Ascending aorta (tissue), 2 donors: ENCODE results near the gene ZNF277. TPM values are rescaled to one million over a fixed set of nuclear protein-coding genes. Genes with fewer than 3 reads are reported as not detected.

Source experiments
- DNase-seq, 2 donors: peaks; one replicate each; pipeline ENCODE4 v3.0.0-alpha.2; 2019; ENCODE audit warnings: low spot score in 2 of 2
- H3K27ac ChIP-seq, 2 donors: fragments of 200-600 bp; sonication (generic); one replicate each; pipeline ENCODE4 v1.5.1; 2016 to 2017; ENCODE audit warnings: mild to moderate bottlenecking in 1 of 2
- H3K27me3 ChIP-seq: fragments of 200-600 bp; sonication (generic); one replicate; pipeline ENCODE4 v1.5.1; 2017
- H3K36me3 ChIP-seq, 2 donors: fragments of 200-600 bp; sonication (generic); one replicate each; pipeline ENCODE4 v1.5.1; 2016
- H3K4me1 ChIP-seq, 2 donors: fragments of 200-600 bp; sonication (generic); one replicate each; pipeline ENCODE4 v1.5.1; 2016 to 2017; ENCODE audit warnings: mild to moderate bottlenecking in 1 of 2
- H3K4me3 ChIP-seq, 2 donors: fragments of 200-600 bp; sonication (generic); one replicate each; pipeline ENCODE4 v1.5.1; 2016 to 2017; ENCODE audit warnings: mild to moderate bottlenecking in 1 of 2
- H3K9me3 ChIP-seq, 2 donors: fragments of 200-600 bp; sonication (generic); one replicate each; pipeline ENCODE4 v1.5.1; 2016
- intact Hi-C: fragments of 100-400 bp; cut with DNase I; formaldehyde crosslinking; loops from one replicate; pipeline ENCODE4 v1.15.1; 2023
- total RNA-seq: library from RNA; depleted of rRNA; stranded (reverse); fragments of >200 nt; gene quantifications from one replicate; pipeline ENCODE4 v1.1.0, GENCODE V29; 2016
- TF ChIP-seq, protein P1 (sequence below), 3 experiments: fragments of 200-600 bp in 2 of 3; fragments of 450-650 bp in 1 of 3; sonication (generic) in 2 of 3; IDR thresholded peaks; one replicate each; pipeline ENCODE4 v1.5.1; 2016 to 2019; ENCODE audit warnings: antibody characterized with exemption in 3 of 3, mild to moderate bottlenecking in 1 of 3, moderate library complexity in 1 of 3

The ZNF277 gene
- total RNA-seq, 1 donor from 2014 or later: 0.43 TPM

DNA sequence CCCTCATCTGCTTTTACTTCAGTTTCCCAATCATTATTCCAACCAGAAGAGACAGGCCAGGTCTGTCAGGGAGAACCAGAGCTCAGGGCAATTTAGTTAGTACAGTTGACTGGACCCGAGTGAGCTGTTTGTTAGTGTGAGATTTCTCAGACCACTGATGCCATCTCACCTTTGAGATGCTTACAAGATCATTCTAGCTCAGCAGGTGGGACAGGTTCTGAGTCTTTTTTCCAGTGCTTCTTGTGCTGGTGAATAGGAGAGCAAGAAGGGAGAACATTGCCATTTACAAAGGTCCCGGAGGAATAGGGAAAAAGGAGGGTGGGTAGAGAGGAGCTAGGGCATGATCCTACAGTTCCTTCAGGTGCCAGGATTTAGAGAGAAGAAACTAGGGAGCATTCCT, 131.4 kb downstream of the ZNF277 start:
- no peak for DNase-seq
- no peaks in the 10 kb centered on the region for H3K27me3 ChIP-seq
- no peak overlapping the region for H3K4me3 ChIP-seq
- no peaks in the 10 kb centered on the region for H3K9me3 ChIP-seq
- no peak overlapping the region for H3K27ac ChIP-seq
- no peaks in the 10 kb centered on the region for H3K4me1 ChIP-seq
- H3K36me3 ChIP-seq: peaks cover 0 to 41% of the 10 kb centered on the region in 2 donors
- TF ChIP-seq, protein P1, sequence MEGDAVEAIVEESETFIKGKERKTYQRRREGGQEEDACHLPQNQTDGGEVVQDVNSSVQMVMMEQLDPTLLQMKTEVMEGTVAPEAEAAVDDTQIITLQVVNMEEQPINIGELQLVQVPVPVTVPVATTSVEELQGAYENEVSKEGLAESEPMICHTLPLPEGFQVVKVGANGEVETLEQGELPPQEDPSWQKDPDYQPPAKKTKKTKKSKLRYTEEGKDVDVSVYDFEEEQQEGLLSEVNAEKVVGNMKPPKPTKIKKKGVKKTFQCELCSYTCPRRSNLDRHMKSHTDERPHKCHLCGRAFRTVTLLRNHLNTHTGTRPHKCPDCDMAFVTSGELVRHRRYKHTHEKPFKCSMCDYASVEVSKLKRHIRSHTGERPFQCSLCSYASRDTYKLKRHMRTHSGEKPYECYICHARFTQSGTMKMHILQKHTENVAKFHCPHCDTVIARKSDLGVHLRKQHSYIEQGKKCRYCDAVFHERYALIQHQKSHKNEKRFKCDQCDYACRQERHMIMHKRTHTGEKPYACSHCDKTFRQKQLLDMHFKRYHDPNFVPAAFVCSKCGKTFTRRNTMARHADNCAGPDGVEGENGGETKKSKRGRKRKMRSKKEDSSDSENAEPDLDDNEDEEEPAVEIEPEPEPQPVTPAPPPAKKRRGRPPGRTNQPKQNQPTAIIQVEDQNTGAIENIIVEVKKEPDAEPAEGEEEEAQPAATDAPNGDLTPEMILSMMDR (IDR thresholded peaks at IDR 0.05): no peak
- intact Hi-C loops: no loop called here

DNA sequence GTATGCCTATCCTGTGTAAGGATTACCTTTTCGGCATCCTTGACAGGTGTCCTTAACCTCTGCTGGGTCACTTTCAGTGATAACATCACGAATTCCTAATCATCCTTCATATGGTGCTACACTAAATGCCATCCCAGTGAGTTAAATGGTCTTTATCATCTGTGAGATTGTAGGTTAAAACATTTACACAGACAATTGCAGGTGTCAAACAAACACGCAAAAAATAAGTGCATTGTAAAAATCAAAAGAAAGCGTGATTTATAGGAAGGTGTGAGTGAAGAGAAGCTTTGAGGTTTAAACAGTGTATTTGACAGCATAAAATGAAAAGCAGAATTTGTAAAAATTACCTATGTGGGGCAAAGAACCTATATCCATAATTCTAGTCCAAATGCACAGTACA, 132.3 kb downstream of the ZNF277 start:
- TF ChIP-seq, protein P1 (IDR thresholded peaks at IDR 0.05): no peak
- intact Hi-C loops: no loop called here
- Histone ChIP-seq H3K27me3 (no peaks in the 10 kb centered on the region), H3K36me3 (peaks cover 4 to 47% of the 10 kb centered on the region in 2 donors), H3K27ac (no peak overlapping the region), H3K4me3 (no peak overlapping the region), H3K9me3 (no peaks in the 10 kb centered on the region), H3K4me1 (no peaks in the 10 kb centered on the region)
- no peak for DNase-seq

DNA sequence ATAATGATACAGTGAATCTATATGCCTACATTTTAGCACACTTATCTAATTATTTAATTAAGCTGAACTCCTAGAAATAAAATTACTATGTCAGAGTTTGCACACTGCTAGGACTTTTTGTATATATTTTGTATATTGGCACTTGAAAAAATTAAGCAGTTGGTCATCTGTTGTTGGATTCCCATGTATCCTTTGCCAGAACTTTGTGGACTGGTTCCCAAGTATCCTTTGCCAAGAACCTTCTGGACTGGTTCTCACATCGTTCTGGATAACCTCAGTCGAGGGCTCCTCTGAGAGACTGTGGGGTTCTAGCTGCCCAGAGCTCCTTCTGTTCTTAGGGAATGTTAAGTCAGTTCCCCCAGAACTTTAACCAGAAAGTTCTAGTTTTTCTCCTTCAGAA, 135.0 kb downstream of the ZNF277 start:
- H3K27ac ChIP-seq: no peak overlapping the region
- peaks cover 4 to 50% of the 10 kb centered on the region in 2 donors for H3K36me3 ChIP-seq
- no peaks in the 10 kb centered on the region for H3K27me3 ChIP-seq
- DNase-seq: no peak
- no peaks in the 10 kb centered on the region for H3K4me1 ChIP-seq
- intact Hi-C loops: no loop called here
- no peak overlapping the region for H3K4me3 ChIP-seq
- H3K9me3 ChIP-seq: no peaks in the 10 kb centered on the region
- TF ChIP-seq, protein P1 (IDR thresholded peaks at IDR 0.05): no peak

DNA sequence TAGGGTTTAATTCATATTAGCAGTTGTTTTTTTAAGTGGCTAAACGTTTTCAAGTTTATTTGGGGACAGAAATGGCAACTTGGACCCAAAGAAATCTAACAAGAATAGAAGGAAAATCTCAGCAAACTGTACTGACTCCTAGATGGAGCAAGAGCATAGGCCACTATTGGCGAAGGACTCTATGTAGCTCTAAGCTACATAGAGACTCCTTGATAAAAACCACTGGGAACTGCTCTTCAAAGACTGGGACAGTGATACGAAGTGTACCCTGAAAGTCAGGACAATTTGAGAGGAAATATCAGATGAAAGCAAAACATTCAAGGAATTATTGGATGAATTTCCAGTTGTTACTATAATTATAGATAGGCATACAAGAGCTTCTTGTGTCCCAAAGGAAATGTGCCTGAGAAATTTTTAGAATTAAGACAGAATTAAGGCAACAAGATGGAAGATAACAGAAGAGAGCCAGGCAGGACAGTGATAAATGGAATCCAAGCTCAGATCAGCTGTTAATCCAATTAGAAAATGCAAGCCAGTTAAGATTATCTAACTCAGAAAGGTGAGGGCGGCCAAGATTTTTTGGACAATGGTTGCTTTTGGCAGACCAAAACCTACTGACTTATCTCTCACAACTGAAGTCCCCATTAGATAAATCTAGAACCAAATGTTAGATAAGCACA, 140.0 kb downstream of the ZNF277 start:
- intact Hi-C loops: no loop called here
- Histone ChIP-seq H3K36me3 (peaks cover 4 to 23% of the 10 kb centered on the region in 2 donors), H3K4me1 (no peaks in the 10 kb centered on the region), H3K27ac (peak overlapping the region in 1 of 2 donors; percentile 39), H3K27me3 (no peaks in the 10 kb centered on the region), H3K4me3 (no peak overlapping the region), H3K9me3 (no peaks in the 10 kb centered on the region)
- TF ChIP-seq, protein P1 (IDR thresholded peaks at IDR 0.05): no peak
- DNase-seq: no peak

DNA sequence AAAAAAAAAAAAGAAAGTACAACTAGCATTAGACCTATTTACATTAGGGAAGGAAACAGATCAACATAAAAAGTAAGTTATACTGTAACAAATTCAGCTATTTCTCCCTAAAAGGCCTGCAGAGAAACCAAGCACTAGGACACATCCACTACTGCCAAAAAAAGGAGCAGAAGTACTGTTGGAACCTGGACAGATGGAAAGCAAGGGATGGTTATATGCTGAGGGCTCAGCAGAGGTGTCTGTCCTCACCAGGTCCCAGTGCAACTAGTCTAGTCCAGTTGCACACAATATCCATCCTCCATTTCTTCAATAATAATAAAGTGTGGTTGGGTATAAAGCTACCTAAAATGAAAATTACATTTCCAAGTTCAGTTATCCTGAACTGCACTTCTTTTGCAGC, 140.6 kb downstream of the ZNF277 start:
- intact Hi-C loops: no loop called here

More for the DNA sequence above, 140.6 kb downstream of the ZNF277 start:
- H3K36me3 ChIP-seq: peaks cover 4 to 17% of the 10 kb centered on the region in 2 donors
- H3K27me3 ChIP-seq: no peaks in the 10 kb centered on the region
- H3K9me3 ChIP-seq: no peaks in the 10 kb centered on the region
- DNase-seq: no peak
- H3K27ac ChIP-seq: peak overlapping the region in 1 of 2 donors; percentile 39
- TF ChIP-seq, protein P1 (IDR thresholded peaks at IDR 0.05): no peak
- no peak overlapping the region for H3K4me3 ChIP-seq
- no peaks in the 10 kb centered on the region for H3K4me1 ChIP-seq
